ENCODE data around the gene THEM4.

Gene THEM4

GRCh38 chr1:151849871-151850270 lies 59.4 kb downstream of the THEM4 start:
- H3K36me3 ChIP-seq (ENCODE audit: control insufficient read depth, insufficient read depth, low read length): no peaks in the 10 kb centered on the region
- H3K27ac ChIP-seq (ENCODE audit: insufficient read depth, low read depth, low read length, poor library complexity, severe bottlenecking): no peak overlapping the region
- H3K4me1 ChIP-seq (ENCODE audit: control insufficient read depth, insufficient read depth, low read length): no peaks in the 10 kb centered on the region
- no peak overlapping the region for H3K4me3 ChIP-seq (ENCODE audit: insufficient read depth, low read depth, low read length)
- H3K9me3 ChIP-seq (ENCODE audit: control insufficient read depth, low read length): no peaks in the 10 kb centered on the region
- H3K27me3 ChIP-seq (ENCODE audit: control insufficient read depth, insufficient read depth, low read length, poor library complexity, severe bottlenecking): no peaks in the 10 kb centered on the region

- no peak overlapping the region for H3K27ac ChIP-seq (ENCODE audit: insufficient read depth, low read depth, low read length, poor library complexity, severe bottlenecking)
- H3K9me3 ChIP-seq (ENCODE audit: control insufficient read depth, low read length): no peaks in the 10 kb centered on the region
- WGBS, 2 experiments: 94 to 95% methylated on average over 3 of the region's 3 CpGs
- no peaks in the 10 kb centered on the region for H3K4me1 ChIP-seq (ENCODE audit: control insufficient read depth, insufficient read depth, low read length)
- H3K27me3 ChIP-seq (ENCODE audit: control insufficient read depth, insufficient read depth, low read length, poor library complexity, severe bottlenecking): no peaks in the 10 kb centered on the region
- no peaks in the 10 kb centered on the region for H3K36me3 ChIP-seq (ENCODE audit: control insufficient read depth, insufficient read depth, low read length)
- H3K4me3 ChIP-seq (ENCODE audit: insufficient read depth, low read depth, low read length): no peak overlapping the region
Observed at GRCh38 chr1:151849126-151849525, 60.2 kb downstream of the THEM4 start.

DNA sequence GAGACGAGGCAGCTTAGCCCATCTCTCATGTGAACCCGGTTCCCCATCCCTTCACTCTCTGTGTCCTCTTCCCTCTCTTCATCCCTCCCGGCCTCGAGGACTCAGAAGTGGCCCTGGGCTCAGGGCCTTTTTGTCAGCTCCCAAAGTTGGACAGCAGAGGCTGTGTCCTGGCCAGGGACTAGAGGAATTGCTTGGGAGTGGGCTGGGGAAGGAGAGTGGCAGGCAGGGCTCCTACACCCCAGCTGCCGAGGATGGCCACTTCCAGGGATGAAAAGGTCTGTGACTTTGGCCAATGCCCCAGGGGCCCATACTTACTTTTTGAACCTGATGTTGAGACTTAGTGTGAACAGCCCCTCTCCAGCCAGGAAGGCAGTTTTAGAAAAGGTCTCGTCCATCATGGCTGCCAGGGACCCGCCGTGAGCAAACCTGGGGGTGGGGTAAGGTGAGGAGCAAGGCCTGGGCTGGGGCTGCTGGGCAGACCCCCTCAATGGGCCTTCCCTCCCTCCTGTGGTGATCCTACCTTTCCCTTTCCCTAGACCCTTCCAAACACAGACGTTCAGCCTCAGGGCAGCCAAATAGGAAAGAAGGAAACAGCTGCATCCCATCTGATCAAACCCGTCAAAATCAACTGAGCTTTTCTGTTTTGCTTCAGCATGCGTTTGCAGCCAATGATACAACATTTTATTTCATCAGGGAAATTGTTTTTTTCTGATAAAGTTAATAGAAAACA lies 61.3 kb downstream of the THEM4 start:
- H3K27me3 ChIP-seq (ENCODE audit: control insufficient read depth, insufficient read depth, low read length, poor library complexity, severe bottlenecking): no peaks in the 10 kb centered on the region
- H3K4me3 ChIP-seq (ENCODE audit: insufficient read depth, low read depth, low read length): no peak overlapping the region
- no peak overlapping the region for H3K27ac ChIP-seq (ENCODE audit: insufficient read depth, low read depth, low read length, poor library complexity, severe bottlenecking)
- H3K4me1 ChIP-seq (ENCODE audit: control insufficient read depth, insufficient read depth, low read length): no peaks in the 10 kb centered on the region
- H3K9me3 ChIP-seq (ENCODE audit: control insufficient read depth, low read length): no peaks in the 10 kb centered on the region
- WGBS, 2 experiments: 81 to 86% methylated on average over 10 to 11 of the region's 11 CpGs
- no peaks in the 10 kb centered on the region for H3K36me3 ChIP-seq (ENCODE audit: control insufficient read depth, insufficient read depth, low read length)

GRCh38 chr1:151846686-151847237 lies 62.5 kb downstream of the THEM4 start:
- Histone ChIP-seq H3K4me1 (ENCODE audit: control insufficient read depth, insufficient read depth, low read length) (no peaks in the 10 kb centered on the region), H3K4me3 (ENCODE audit: insufficient read depth, low read depth, low read length) (no peak overlapping the region), H3K9me3 (ENCODE audit: control insufficient read depth, low read length) (no peaks in the 10 kb centered on the region), H3K27ac (ENCODE audit: insufficient read depth, low read depth, low read length, poor library complexity, severe bottlenecking) (no peak overlapping the region), H3K36me3 (ENCODE audit: control insufficient read depth, insufficient read depth, low read length) (no peaks in the 10 kb centered on the region), H3K27me3 (ENCODE audit: control insufficient read depth, insufficient read depth, low read length, poor library complexity, severe bottlenecking) (no peaks in the 10 kb centered on the region)
- WGBS, 2 experiments: 78 to 79% methylated on average over 8 of the region's 8 CpGs

DNA sequence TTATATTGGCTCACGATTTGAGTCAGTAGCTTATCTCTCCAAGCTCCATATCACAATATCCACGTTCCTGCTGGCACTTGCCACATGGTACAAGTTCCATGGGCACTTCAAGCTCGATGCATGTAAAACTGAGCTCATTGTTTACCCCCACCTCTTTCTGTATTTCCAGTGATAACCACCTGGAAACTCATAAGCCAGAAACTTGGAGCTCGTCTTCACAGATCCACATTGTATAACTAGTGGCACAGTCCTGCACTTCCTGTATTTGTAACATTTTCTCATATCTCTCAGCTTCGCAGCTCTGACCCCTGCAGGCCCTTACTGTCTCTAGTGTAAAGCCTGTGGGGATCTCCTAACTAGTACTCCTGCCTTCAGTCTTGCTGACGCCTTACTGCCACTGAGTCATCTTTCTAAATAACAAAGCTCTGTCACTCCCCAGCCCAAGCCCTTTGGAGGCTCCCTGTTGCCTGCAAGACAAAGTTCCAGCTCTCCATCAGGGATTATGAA lies 63.2 kb downstream of the THEM4 start:
- 50 to 57% methylated on average over 6 of the region's 6 CpGs for WGBS, 2 experiments
- no peak overlapping the region for H3K27ac ChIP-seq (ENCODE audit: insufficient read depth, low read depth, low read length, poor library complexity, severe bottlenecking)
- no peak overlapping the region for H3K4me3 ChIP-seq (ENCODE audit: insufficient read depth, low read depth, low read length)
- H3K9me3 ChIP-seq (ENCODE audit: control insufficient read depth, low read length): no peaks in the 10 kb centered on the region
- H3K4me1 ChIP-seq (ENCODE audit: control insufficient read depth, insufficient read depth, low read length): no peaks in the 10 kb centered on the region
- H3K36me3 ChIP-seq (ENCODE audit: control insufficient read depth, insufficient read depth, low read length): no peaks in the 10 kb centered on the region
- no peaks in the 10 kb centered on the region for H3K27me3 ChIP-seq (ENCODE audit: control insufficient read depth, insufficient read depth, low read length, poor library complexity, severe bottlenecking)

GRCh38 chr1:151843398-151843797 lies 65.9 kb downstream of the THEM4 start:
- Histone ChIP-seq H3K9me3 (ENCODE audit: control insufficient read depth, low read length) (no peaks in the 10 kb centered on the region), H3K27me3 (ENCODE audit: control insufficient read depth, insufficient read depth, low read length, poor library complexity, severe bottlenecking) (peaks cover 26% of the 10 kb centered on the region), H3K36me3 (ENCODE audit: control insufficient read depth, insufficient read depth, low read length) (no peaks in the 10 kb centered on the region), H3K27ac (ENCODE audit: insufficient read depth, low read depth, low read length, poor library complexity, severe bottlenecking) (no peak overlapping the region), H3K4me3 (ENCODE audit: insufficient read depth, low read depth, low read length) (no peak overlapping the region), H3K4me1 (ENCODE audit: control insufficient read depth, insufficient read depth, low read length) (peaks cover 13% of the 10 kb centered on the region)
- 92 to 94% methylated on average over 2 of the region's 2 CpGs for whole genome bisulfite sequencing, 2 experiments

GRCh38 chr1:151841141-151841540 lies 68.2 kb downstream of the THEM4 start:
- Histone ChIP-seq H3K27me3 (ENCODE audit: control insufficient read depth, insufficient read depth, low read length, poor library complexity, severe bottlenecking) (peaks cover 48% of the 10 kb centered on the region), H3K9me3 (ENCODE audit: control insufficient read depth, low read length) (no peaks in the 10 kb centered on the region), H3K27ac (ENCODE audit: insufficient read depth, low read depth, low read length, poor library complexity, severe bottlenecking) (no peak overlapping the region), H3K4me1 (ENCODE audit: control insufficient read depth, insufficient read depth, low read length) (peaks cover 13% of the 10 kb centered on the region), H3K36me3 (ENCODE audit: control insufficient read depth, insufficient read depth, low read length) (no peaks in the 10 kb centered on the region), H3K4me3 (ENCODE audit: insufficient read depth, low read depth, low read length) (no peak overlapping the region)
- WGBS, 2 experiments: 91 to 97% methylated on average over 2 of the region's 2 CpGs

- Histone ChIP-seq H3K27ac (ENCODE audit: insufficient read depth, low read depth, low read length, poor library complexity, severe bottlenecking) (no peak overlapping the region), H3K4me3 (ENCODE audit: insufficient read depth, low read depth, low read length) (peak overlapping the region; percentile 43)
Observed at GRCh38 chr1:151840421-151840820, 68.9 kb downstream of the THEM4 start.

GRCh38 chr1:151839457-151840403 lies 69.6 kb downstream of the THEM4 start, which contains the start of gene C2CD4D:
TSS of gene C2CD4D (minus strand) at chr1:151839820. CDS start at chr1:151838989, 831 bp downstream.
- no peaks in the 10 kb centered on the region for H3K9me3 ChIP-seq (ENCODE audit: control insufficient read depth, low read length)
- peaks cover 13% of the 10 kb centered on the region for H3K4me1 ChIP-seq (ENCODE audit: control insufficient read depth, insufficient read depth, low read length)
- H3K27ac ChIP-seq (ENCODE audit: insufficient read depth, low read depth, low read length, poor library complexity, severe bottlenecking): no peak within 1 kb of the TSS
- peak within 1 kb of the TSS; percentile 43 for H3K4me3 ChIP-seq (ENCODE audit: insufficient read depth, low read depth, low read length)
- no peaks in the 10 kb centered on the region for H3K36me3 ChIP-seq (ENCODE audit: control insufficient read depth, insufficient read depth, low read length)
- WGBS, 2 experiments: 2 to 3% methylated on average over 47 of the region's 47 CpGs
- peaks cover 53% of the 10 kb centered on the region for H3K27me3 ChIP-seq (ENCODE audit: control insufficient read depth, insufficient read depth, low read length, poor library complexity, severe bottlenecking)

More at GRCh38 chr1:151840421-151840820, 68.9 kb downstream of the THEM4 start:
- Histone ChIP-seq H3K4me1 (ENCODE audit: control insufficient read depth, insufficient read depth, low read length) (peaks cover 13% of the 10 kb centered on the region), H3K9me3 (ENCODE audit: control insufficient read depth, low read length) (no peaks in the 10 kb centered on the region), H3K27me3 (ENCODE audit: control insufficient read depth, insufficient read depth, low read length, poor library complexity, severe bottlenecking) (peaks cover 53% of the 10 kb centered on the region), H3K36me3 (ENCODE audit: control insufficient read depth, insufficient read depth, low read length) (no peaks in the 10 kb centered on the region)

DNA sequence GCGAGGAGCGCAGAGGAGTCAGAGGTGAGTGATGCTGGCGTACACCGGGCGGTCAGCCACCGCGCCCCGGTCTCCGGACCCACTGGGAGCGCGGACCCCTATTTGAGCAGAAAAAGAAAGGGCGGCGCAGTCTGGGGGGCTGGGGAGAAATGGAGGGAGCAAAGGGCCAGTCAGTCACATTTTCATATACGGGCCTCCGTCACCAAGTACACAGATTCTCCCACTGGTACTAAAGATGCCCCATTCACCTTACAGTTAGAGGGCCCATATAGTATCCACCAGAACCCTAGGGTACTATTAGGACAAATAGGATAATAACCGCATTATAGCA lies 70.3 kb downstream of the THEM4 start:
- no peaks in the 10 kb centered on the region for H3K9me3 ChIP-seq (ENCODE audit: control insufficient read depth, low read length)
- H3K36me3 ChIP-seq (ENCODE audit: control insufficient read depth, insufficient read depth, low read length): no peaks in the 10 kb centered on the region
- H3K4me3 ChIP-seq (ENCODE audit: insufficient read depth, low read depth, low read length): peak overlapping the region; percentile 43
- 3 to 8% methylated on average over 16 of the region's 16 CpGs for WGBS, 2 experiments
- peaks cover 53% of the 10 kb centered on the region for H3K27me3 ChIP-seq (ENCODE audit: control insufficient read depth, insufficient read depth, low read length, poor library complexity, severe bottlenecking)
- peaks cover 13% of the 10 kb centered on the region for H3K4me1 ChIP-seq (ENCODE audit: control insufficient read depth, insufficient read depth, low read length)
- H3K27ac ChIP-seq (ENCODE audit: insufficient read depth, low read depth, low read length, poor library complexity, severe bottlenecking): no peak overlapping the region
